ENCODE data around the gene PREX1. TPM values are rescaled to one million over a fixed set of nuclear protein-coding genes. Genes with fewer than 3 reads are reported as not detected.

The PREX1 gene
- total RNA-seq, 1 donor: 14.1 TPM

DNA sequence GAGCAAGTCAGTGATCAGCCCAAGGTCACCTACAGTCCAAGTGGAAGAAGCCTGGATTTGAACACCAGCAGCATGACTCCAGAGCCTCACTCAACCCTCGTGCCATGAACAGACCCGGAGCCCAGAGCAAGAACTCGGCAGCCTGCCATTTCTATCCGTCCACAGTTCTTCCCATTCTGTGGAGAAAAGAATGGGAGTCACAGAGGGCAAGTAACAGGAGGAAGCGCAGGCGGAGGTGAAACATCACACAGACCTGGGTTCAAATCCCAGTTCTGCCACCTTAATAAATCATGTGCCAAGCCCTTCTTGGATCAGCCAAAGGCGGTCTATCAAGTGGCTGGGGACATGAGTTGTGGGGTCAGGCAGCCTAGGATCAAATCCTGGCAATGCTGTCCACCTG lies 4.3 kb downstream of the PREX1 start:
- H3K79me2 ChIP-seq (ENCODE audit: insufficient read depth, low read length): no peaks in the 10 kb centered on the region
- DNase-seq (ENCODE audit: insufficient read length, low spot score, missing footprints): peak; percentile 83
- H3K4me3 ChIP-seq (ENCODE audit: insufficient read depth, low read length): no peak overlapping the region
- no peaks in the 10 kb centered on the region for H3K36me3 ChIP-seq (ENCODE audit: insufficient read depth, low read length)
- peaks cover 4% of the 10 kb centered on the region for H3K27me3 ChIP-seq (ENCODE audit: insufficient read depth, low read length)
- H2AFZ ChIP-seq (ENCODE audit: low read length): no peak overlapping the region
- H3K27ac ChIP-seq (ENCODE audit: low read depth, low read length): peak overlapping the region; percentile 2
- TF ChIP-seq, protein P1, sequence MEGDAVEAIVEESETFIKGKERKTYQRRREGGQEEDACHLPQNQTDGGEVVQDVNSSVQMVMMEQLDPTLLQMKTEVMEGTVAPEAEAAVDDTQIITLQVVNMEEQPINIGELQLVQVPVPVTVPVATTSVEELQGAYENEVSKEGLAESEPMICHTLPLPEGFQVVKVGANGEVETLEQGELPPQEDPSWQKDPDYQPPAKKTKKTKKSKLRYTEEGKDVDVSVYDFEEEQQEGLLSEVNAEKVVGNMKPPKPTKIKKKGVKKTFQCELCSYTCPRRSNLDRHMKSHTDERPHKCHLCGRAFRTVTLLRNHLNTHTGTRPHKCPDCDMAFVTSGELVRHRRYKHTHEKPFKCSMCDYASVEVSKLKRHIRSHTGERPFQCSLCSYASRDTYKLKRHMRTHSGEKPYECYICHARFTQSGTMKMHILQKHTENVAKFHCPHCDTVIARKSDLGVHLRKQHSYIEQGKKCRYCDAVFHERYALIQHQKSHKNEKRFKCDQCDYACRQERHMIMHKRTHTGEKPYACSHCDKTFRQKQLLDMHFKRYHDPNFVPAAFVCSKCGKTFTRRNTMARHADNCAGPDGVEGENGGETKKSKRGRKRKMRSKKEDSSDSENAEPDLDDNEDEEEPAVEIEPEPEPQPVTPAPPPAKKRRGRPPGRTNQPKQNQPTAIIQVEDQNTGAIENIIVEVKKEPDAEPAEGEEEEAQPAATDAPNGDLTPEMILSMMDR (IDR thresholded peaks at IDR 0.05; ENCODE audit: extremely low read depth, low read depth, low read length): no peak
- H4K20me1 ChIP-seq (ENCODE audit: insufficient read depth, low read length): peaks cover 2% of the 10 kb centered on the region
- H3K4me2 ChIP-seq (ENCODE audit: insufficient read depth, low read length): peak overlapping the region; percentile 57
- H3K9me3 ChIP-seq (ENCODE audit: low read depth, low read length): no peaks in the 10 kb centered on the region
- peaks cover 37% of the 10 kb centered on the region for H3K4me1 ChIP-seq (ENCODE audit: insufficient read depth, low read length)

DNA sequence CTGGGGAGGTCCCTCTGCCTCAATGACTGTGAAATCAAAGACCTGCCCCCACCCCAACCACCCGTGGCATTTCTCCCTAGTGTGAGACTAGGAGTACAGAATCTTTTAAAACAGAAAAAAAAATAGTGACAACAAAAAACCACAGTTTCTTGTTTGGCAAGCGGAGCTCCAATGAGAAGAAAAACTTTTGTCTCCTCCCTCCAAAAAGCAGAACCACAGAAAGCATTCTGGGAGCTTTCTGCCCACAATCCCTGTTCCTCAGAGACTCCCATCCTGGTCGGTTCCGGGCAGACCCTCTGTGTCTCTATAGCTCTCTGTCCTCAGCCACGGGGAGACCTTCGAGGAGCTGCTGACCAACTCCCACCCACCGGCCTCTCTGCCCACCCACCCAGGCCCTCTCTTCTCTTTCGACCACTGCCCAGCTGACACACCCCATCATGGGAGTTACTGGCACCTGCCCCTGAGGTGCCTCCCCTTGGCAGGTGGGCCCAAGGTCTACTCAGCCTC lies 4.9 kb downstream of the PREX1 start:
- Histone ChIP-seq H3K4me2 (ENCODE audit: insufficient read depth, low read length) (peak overlapping the region; percentile 57), H3K4me1 (ENCODE audit: insufficient read depth, low read length) (peaks cover 37% of the 10 kb centered on the region)

DNA sequence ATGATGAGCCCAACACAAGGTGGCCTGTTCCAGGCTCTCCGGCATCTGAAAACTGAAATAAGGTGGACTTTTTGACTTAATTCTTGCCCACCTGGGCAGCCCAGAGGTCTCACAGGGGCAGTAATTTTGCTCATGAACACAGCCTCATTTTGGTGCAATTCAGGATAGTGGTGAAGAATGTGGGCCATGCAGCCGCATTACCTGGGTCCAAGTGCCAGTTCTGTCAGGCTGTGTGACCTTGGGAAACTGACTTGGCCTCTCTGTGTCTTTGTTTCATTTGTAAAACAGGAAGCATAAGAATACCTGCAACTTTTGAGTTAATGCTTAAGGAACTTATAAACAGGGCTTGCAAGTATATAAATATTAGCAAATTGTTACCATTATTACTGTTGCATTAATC lies 5.6 kb downstream of the PREX1 start:
- no peak for DNase-seq (ENCODE audit: insufficient read length, low spot score, missing footprints)
- H3K4me1 ChIP-seq (ENCODE audit: insufficient read depth, low read length): peaks cover 37% of the 10 kb centered on the region

More for the DNA sequence above, 4.9 kb downstream of the PREX1 start:
- Histone ChIP-seq H3K27ac (ENCODE audit: low read depth, low read length) (no peak overlapping the region), H3K9me3 (ENCODE audit: low read depth, low read length) (no peaks in the 10 kb centered on the region), H4K20me1 (ENCODE audit: insufficient read depth, low read length) (peaks cover 2% of the 10 kb centered on the region), H3K36me3 (ENCODE audit: insufficient read depth, low read length) (no peaks in the 10 kb centered on the region), H3K4me3 (ENCODE audit: insufficient read depth, low read length) (no peak overlapping the region), H3K79me2 (ENCODE audit: insufficient read depth, low read length) (no peaks in the 10 kb centered on the region), H2AFZ (ENCODE audit: low read length) (no peak overlapping the region), H3K27me3 (ENCODE audit: insufficient read depth, low read length) (peaks cover 4% of the 10 kb centered on the region)
- peak; percentile 80 for DNase-seq (ENCODE audit: insufficient read length, low spot score, missing footprints)
- TF ChIP-seq, protein P1 (IDR thresholded peaks at IDR 0.05; ENCODE audit: extremely low read depth, low read depth, low read length): no peak

DNA sequence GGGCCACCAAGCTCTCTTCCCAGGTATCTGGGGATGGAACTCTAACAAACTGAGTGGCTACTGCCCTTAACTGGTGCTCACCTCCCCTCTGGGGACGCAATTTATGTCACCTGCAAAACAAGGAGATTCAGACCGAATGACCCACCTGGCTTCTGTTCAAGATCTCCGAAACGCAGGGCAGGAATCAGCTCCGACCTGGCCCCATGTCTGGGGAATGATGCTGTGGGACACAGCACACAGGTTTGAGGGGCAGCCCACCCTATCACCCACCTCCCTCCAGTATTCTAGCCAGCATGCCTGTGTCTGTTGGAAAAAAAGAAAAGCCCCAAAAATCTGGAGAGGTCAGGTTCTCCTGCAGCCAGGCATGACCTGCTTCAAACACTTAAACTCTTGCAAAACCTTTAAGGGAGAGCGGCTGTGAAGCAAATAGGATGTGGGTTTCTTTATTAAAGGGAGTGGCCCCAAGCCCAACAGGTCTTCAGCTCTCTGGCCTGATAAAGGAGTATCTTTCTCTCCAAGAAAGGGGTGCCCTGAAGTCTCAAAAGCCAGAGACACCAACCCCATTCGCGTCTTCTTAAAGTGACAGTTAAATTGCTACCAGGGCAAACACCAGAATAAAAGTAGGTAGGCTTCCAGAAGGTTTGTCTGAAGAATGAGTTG lies 6.4 kb downstream of the PREX1 start:
- Histone ChIP-seq H3K9me3 (ENCODE audit: low read depth, low read length) (no peaks in the 10 kb centered on the region), H3K4me2 (ENCODE audit: insufficient read depth, low read length) (no peak overlapping the region), H3K4me1 (ENCODE audit: insufficient read depth, low read length) (peaks cover 30% of the 10 kb centered on the region), H3K27ac (ENCODE audit: low read depth, low read length) (no peak overlapping the region), H3K36me3 (ENCODE audit: insufficient read depth, low read length) (no peaks in the 10 kb centered on the region), H3K27me3 (ENCODE audit: insufficient read depth, low read length) (peaks cover 4% of the 10 kb centered on the region), H3K4me3 (ENCODE audit: insufficient read depth, low read length) (no peak overlapping the region), H2AFZ (ENCODE audit: low read length) (no peak overlapping the region), H4K20me1 (ENCODE audit: insufficient read depth, low read length) (peaks cover 6% of the 10 kb centered on the region), H3K79me2 (ENCODE audit: insufficient read depth, low read length) (no peaks in the 10 kb centered on the region)
- DNase-seq (ENCODE audit: insufficient read length, low spot score, missing footprints): no peak
- TF ChIP-seq, protein P1 (IDR thresholded peaks at IDR 0.05; ENCODE audit: extremely low read depth, low read depth, low read length): no peak

More for the DNA sequence above, 5.6 kb downstream of the PREX1 start:
- H3K4me2 ChIP-seq (ENCODE audit: insufficient read depth, low read length): no peak overlapping the region
- peaks cover 4% of the 10 kb centered on the region for H3K27me3 ChIP-seq (ENCODE audit: insufficient read depth, low read length)
- H2AFZ ChIP-seq (ENCODE audit: low read length): no peak overlapping the region
- H3K36me3 ChIP-seq (ENCODE audit: insufficient read depth, low read length): no peaks in the 10 kb centered on the region
- H3K4me3 ChIP-seq (ENCODE audit: insufficient read depth, low read length): no peak overlapping the region
- peaks cover 2% of the 10 kb centered on the region for H4K20me1 ChIP-seq (ENCODE audit: insufficient read depth, low read length)
- H3K79me2 ChIP-seq (ENCODE audit: insufficient read depth, low read length): no peaks in the 10 kb centered on the region
- TF ChIP-seq, protein P1 (IDR thresholded peaks at IDR 0.05; ENCODE audit: extremely low read depth, low read depth, low read length): no peak
- no peak overlapping the region for H3K27ac ChIP-seq (ENCODE audit: low read depth, low read length)
- no peaks in the 10 kb centered on the region for H3K9me3 ChIP-seq (ENCODE audit: low read depth, low read length)

All from osteoblast (primary cell).